Activated naive CD8-positive, alpha-beta T cell treated with anti-CD3 and anti-CD28 coated beads, Interleukin-2, amount 50 U/mL, for 24 hours (primary cell): ENCODE results near the gene CCDC141.

Experiments
- ATAC-seq: fragments of 150-1000 bp; cut with Tn5 transposase; one replicate; pipeline ENCODE4 v1.10.0; 2021
- DNase-seq: peaks from one replicate; pipeline ENCODE4 v3.0.0; 2021
- H3K27ac Mint-ChIP-seq: one replicate; pipeline ENCODE4 v1.8.0; 2021; ENCODE audit warnings: mild to moderate bottlenecking, mixed read lengths
- H3K27me3 Mint-ChIP-seq: one replicate; pipeline ENCODE4 v1.8.0; 2021; ENCODE audit warnings: mixed read lengths
- H3K36me3 Mint-ChIP-seq: one replicate; pipeline ENCODE4 v1.8.0; 2021; ENCODE audit warnings: low read depth, mixed read lengths
- H3K4me1 Mint-ChIP-seq: one replicate; pipeline ENCODE4 v1.8.0; 2021; ENCODE audit warnings: mixed read lengths
- H3K4me3 Mint-ChIP-seq: one replicate; pipeline ENCODE4 v1.8.0; 2021; ENCODE audit warnings: mild to moderate bottlenecking, moderate library complexity, mixed read lengths
- H3K9me3 Mint-ChIP-seq: one replicate; pipeline ENCODE4 v1.8.0; 2021; ENCODE audit warnings: mixed read lengths

CCDC141 gene

GRCh38 chr2:178976351-178976750, 73.6 kb downstream of the CCDC141 start:
- Mint-ChIP-seq H3K9me3 (no peaks in the 10 kb centered on the region), H3K4me1 (no peaks in the 10 kb centered on the region), H3K36me3 (peaks cover 1% of the 10 kb centered on the region), H3K4me3 (no peak overlapping the region), H3K27me3 (no peaks in the 10 kb centered on the region), H3K27ac (no peak overlapping the region)
- ATAC-seq (no peak), DNase-seq (no peak)

- no peak overlapping the region for H3K4me3 Mint-ChIP-seq
- H3K27me3 Mint-ChIP-seq, result no peaks in the 10 kb centered on the region
- DNase-seq, result no peak
- no peaks in the 10 kb centered on the region for H3K4me1 Mint-ChIP-seq
- no peaks in the 10 kb centered on the region for H3K9me3 Mint-ChIP-seq
- no peak for ATAC-seq
- H3K36me3 Mint-ChIP-seq, result no peaks in the 10 kb centered on the region
- H3K27ac Mint-ChIP-seq, result no peak overlapping the region
Observed at GRCh38 chr2:178962805-178963433, 87.0 kb downstream of the CCDC141 start.

- Mint-ChIP-seq H3K4me3 (no peak overlapping the region), H3K4me1 (no peaks in the 10 kb centered on the region), H3K27me3 (no peaks in the 10 kb centered on the region), H3K27ac (no peak overlapping the region), H3K36me3 (no peaks in the 10 kb centered on the region), H3K9me3 (no peaks in the 10 kb centered on the region)
- ATAC-seq (no peak), DNase-seq (no peak)
Observed at GRCh38 chr2:178962152-178962551, 87.8 kb downstream of the CCDC141 start.

- Mint-ChIP-seq H3K4me1 (no peaks in the 10 kb centered on the region), H3K36me3 (peaks cover 2% of the 10 kb centered on the region), H3K9me3 (no peaks in the 10 kb centered on the region), H3K27ac (no peak overlapping the region), H3K27me3 (no peaks in the 10 kb centered on the region), H3K4me3 (no peak overlapping the region)
- DNase-seq, result no peak
- no peak for ATAC-seq
Observed at GRCh38 chr2:178954049-178954448, 95.9 kb downstream of the CCDC141 start.

- Mint-ChIP-seq H3K27ac (no peak overlapping the region), H3K4me1 (no peaks in the 10 kb centered on the region), H3K4me3 (no peak overlapping the region), H3K9me3 (no peaks in the 10 kb centered on the region), H3K27me3 (no peaks in the 10 kb centered on the region), H3K36me3 (peaks cover 2% of the 10 kb centered on the region)
- ATAC-seq (no peak), DNase-seq (no peak)
Observed at GRCh38 chr2:178951266-178952006, 98.5 kb downstream of the CCDC141 start.

- H3K9me3 Mint-ChIP-seq, result no peaks in the 10 kb centered on the region
- no peak overlapping the region for H3K27ac Mint-ChIP-seq
- no peaks in the 10 kb centered on the region for H3K4me1 Mint-ChIP-seq
- DNase-seq (no peak), ATAC-seq (no peak)
- H3K36me3 Mint-ChIP-seq, result peaks cover 2% of the 10 kb centered on the region
- no peak overlapping the region for H3K4me3 Mint-ChIP-seq
- no peaks in the 10 kb centered on the region for H3K27me3 Mint-ChIP-seq
Observed at GRCh38 chr2:178949584-178949983, 100.4 kb downstream of the CCDC141 start.

- H3K4me3 Mint-ChIP-seq, result no peak overlapping the region
- H3K27me3 Mint-ChIP-seq, result no peaks in the 10 kb centered on the region
- no peak overlapping the region for H3K27ac Mint-ChIP-seq
- ATAC-seq (no peak), DNase-seq (no peak)
- H3K36me3 Mint-ChIP-seq, result peaks cover 2% of the 10 kb centered on the region
- H3K4me1 Mint-ChIP-seq, result no peaks in the 10 kb centered on the region
- H3K9me3 Mint-ChIP-seq, result no peaks in the 10 kb centered on the region
Observed at GRCh38 chr2:178949151-178949550, 100.8 kb downstream of the CCDC141 start.

GRCh38 chr2:178947006-178947405, 102.9 kb downstream of the CCDC141 start:
- Mint-ChIP-seq H3K27me3 (no peaks in the 10 kb centered on the region), H3K4me1 (no peaks in the 10 kb centered on the region), H3K27ac (no peak overlapping the region), H3K9me3 (no peaks in the 10 kb centered on the region), H3K4me3 (no peak overlapping the region), H3K36me3 (peaks cover 1% of the 10 kb centered on the region)
- ATAC-seq (no peak), DNase-seq (no peak)

GRCh38 chr2:178946494-178946893, 103.4 kb downstream of the CCDC141 start:
- Mint-ChIP-seq H3K27me3 (no peaks in the 10 kb centered on the region), H3K27ac (no peak overlapping the region), H3K4me1 (no peaks in the 10 kb centered on the region), H3K4me3 (no peak overlapping the region), H3K36me3 (peaks cover 1% of the 10 kb centered on the region), H3K9me3 (no peaks in the 10 kb centered on the region)
- DNase-seq, result no peak
- ATAC-seq, result no peak

- ATAC-seq (no peak), DNase-seq (no peak)
- Mint-ChIP-seq H3K4me1 (no peaks in the 10 kb centered on the region), H3K4me3 (no peak overlapping the region), H3K36me3 (peaks cover 7% of the 10 kb centered on the region), H3K9me3 (no peaks in the 10 kb centered on the region), H3K27me3 (no peaks in the 10 kb centered on the region), H3K27ac (no peak overlapping the region)
Observed at GRCh38 chr2:178943745-178944144, 106.2 kb downstream of the CCDC141 start.

GRCh38 chr2:178934571-178934970, 115.4 kb downstream of the CCDC141 start:
- Mint-ChIP-seq H3K9me3 (peaks cover 31% of the 10 kb centered on the region), H3K27ac (no peak overlapping the region), H3K27me3 (no peaks in the 10 kb centered on the region), H3K4me3 (no peak overlapping the region), H3K4me1 (no peaks in the 10 kb centered on the region), H3K36me3 (peaks cover 26% of the 10 kb centered on the region)
- no peak for DNase-seq
- no peak for ATAC-seq

- no peak for ATAC-seq
- DNase-seq, result no peak
- peaks cover 31% of the 10 kb centered on the region for H3K9me3 Mint-ChIP-seq
- no peaks in the 10 kb centered on the region for H3K4me1 Mint-ChIP-seq
- no peak overlapping the region for H3K4me3 Mint-ChIP-seq
- H3K36me3 Mint-ChIP-seq, result peaks cover 21% of the 10 kb centered on the region
- H3K27ac Mint-ChIP-seq, result no peak overlapping the region
- H3K27me3 Mint-ChIP-seq, result no peaks in the 10 kb centered on the region
Observed at GRCh38 chr2:178933493-178933892, 116.4 kb downstream of the CCDC141 start.

- Mint-ChIP-seq H3K4me3 (no peak overlapping the region), H3K4me1 (no peaks in the 10 kb centered on the region), H3K36me3 (peaks cover 12% of the 10 kb centered on the region), H3K27ac (no peak overlapping the region), H3K9me3 (peaks cover 7% of the 10 kb centered on the region), H3K27me3 (no peaks in the 10 kb centered on the region)
- no peak for DNase-seq
- no peak for ATAC-seq
Observed at GRCh38 chr2:178928077-178928476, 121.9 kb downstream of the CCDC141 start.

GRCh38 chr2:178927173-178927572, 122.8 kb downstream of the CCDC141 start:
- Mint-ChIP-seq H3K27ac (no peak overlapping the region), H3K27me3 (no peaks in the 10 kb centered on the region), H3K4me1 (no peaks in the 10 kb centered on the region), H3K9me3 (peaks cover 7% of the 10 kb centered on the region), H3K36me3 (peaks cover 12% of the 10 kb centered on the region), H3K4me3 (no peak overlapping the region)
- ATAC-seq (no peak), DNase-seq (no peak)

- no peak for DNase-seq
- Mint-ChIP-seq H3K4me3 (no peak overlapping the region), H3K27me3 (no peaks in the 10 kb centered on the region), H3K4me1 (no peaks in the 10 kb centered on the region), H3K9me3 (no peaks in the 10 kb centered on the region), H3K27ac (no peak overlapping the region), H3K36me3 (peaks cover 3% of the 10 kb centered on the region)
- ATAC-seq, result no peak
Observed at GRCh38 chr2:178924817-178925216, 125.1 kb downstream of the CCDC141 start.
